ENCODE measurements around the gene ZFPM1. TPM values are rescaled to one million over a fixed set of nuclear protein-coding genes. Genes with fewer than 3 reads are reported as not detected.

Gene ZFPM1
- total RNA-seq, 1 donor from 2014 or later: 0.79 TPM

GRCh38 chr16:88568710-88569613, 115.9 kb downstream of the ZFPM1 start:
- Histone ChIP-seq H3K36me3 (ENCODE audit: control insufficient read depth, insufficient read depth, low read length) (peaks cover 3% of the 10 kb centered on the region), H3K4me3 (ENCODE audit: low read depth, low read length) (peak overlapping the region; percentile 76), H3K27me3 (ENCODE audit: control insufficient read depth, insufficient read depth, low read length) (no peaks in the 10 kb centered on the region)
- no peak for TF ChIP-seq CTCF (IDR thresholded peaks at IDR 0.05; ENCODE audit: insufficient read depth, low read length, severe bottlenecking)
- FAIRE-seq (no peak), DNase-seq (ENCODE audit: low read depth) (no peak)

- Histone ChIP-seq H3K27me3 (ENCODE audit: control insufficient read depth, insufficient read depth, low read length) (no peaks in the 10 kb centered on the region), H3K36me3 (ENCODE audit: control insufficient read depth, insufficient read depth, low read length) (peaks cover 3% of the 10 kb centered on the region), H3K4me3 (ENCODE audit: low read depth, low read length) (peak overlapping the region; percentile 76)
- TF ChIP-seq CTCF (IDR thresholded peaks at IDR 0.05; ENCODE audit: insufficient read depth, low read length, severe bottlenecking): no peak
- DNase-seq (ENCODE audit: low read depth) (no peak), FAIRE-seq (no peak)
These were observed 116.5 kb downstream of the ZFPM1 start for GRCh38 chr16:88569614-88569984.

- peaks cover 3% of the 10 kb centered on the region for H3K36me3 ChIP-seq (ENCODE audit: control insufficient read depth, insufficient read depth, low read length)
- H3K27me3 ChIP-seq (ENCODE audit: control insufficient read depth, insufficient read depth, low read length): no peaks in the 10 kb centered on the region
- peak within 1 kb of the TSS; percentile 76 for H3K4me3 ChIP-seq (ENCODE audit: low read depth, low read length)
- TF ChIP-seq CTCF (IDR thresholded peaks at IDR 0.05; ENCODE audit: insufficient read depth, low read length, severe bottlenecking): no peak
- FAIRE-seq (no peak), DNase-seq (ENCODE audit: low read depth) (peak; percentile 82)
These were observed 117.1 kb downstream of the ZFPM1 start, which contains the start of gene ZC3H18 for GRCh38 chr16:88569985-88570690. Gene ZC3H18 (plus strand): TSS chr16:88570403. CDS start chr16:88577124, 6,721 bp downstream.

- DNase-seq (ENCODE audit: low read depth): peak; percentile 7
- no peak for FAIRE-seq
- H3K27me3 ChIP-seq (ENCODE audit: control insufficient read depth, insufficient read depth, low read length): no peaks in the 10 kb centered on the region
These were observed 117.6 kb downstream of the ZFPM1 start for GRCh38 chr16:88570691-88571092.

GRCh38 chr16:88575251-88575650, 122.2 kb downstream of the ZFPM1 start:
- TF ChIP-seq CTCF (IDR thresholded peaks at IDR 0.05; ENCODE audit: insufficient read depth, low read length, severe bottlenecking): no peak
- Histone ChIP-seq H3K36me3 (ENCODE audit: control insufficient read depth, insufficient read depth, low read length) (peaks cover 28% of the 10 kb centered on the region), H3K4me3 (ENCODE audit: low read depth, low read length) (no peak overlapping the region), H3K27me3 (ENCODE audit: control insufficient read depth, insufficient read depth, low read length) (no peaks in the 10 kb centered on the region)
- FAIRE-seq (no peak), DNase-seq (ENCODE audit: low read depth) (no peak)

More at GRCh38 chr16:88570691-88571092, 117.6 kb downstream of the ZFPM1 start:
- no peak for TF ChIP-seq CTCF (IDR thresholded peaks at IDR 0.05; ENCODE audit: insufficient read depth, low read length, severe bottlenecking)
- Histone ChIP-seq H3K4me3 (ENCODE audit: low read depth, low read length) (peak overlapping the region; percentile 76), H3K36me3 (ENCODE audit: control insufficient read depth, insufficient read depth, low read length) (peaks cover 3% of the 10 kb centered on the region)

Measured in bronchial epithelial cell (primary cell).